HG03354 (cell line): ENCODE measurements around the gene SART1.
A peak's percentile ranks its signal among the peaks of the same experiment; 100 is the strongest.
"Not testable (repeated sequence)": the region's sequence is repeated elsewhere in the genome, so short reads cannot be mapped to it uniquely, and the experiment has no call there.

Experiments
- ATAC-seq: cut with Tn5 transposase; IDR thresholded peaks from one replicate; pipeline ENCODE4 v1.9.1; 2021; ENCODE audit warnings: mild to moderate bottlenecking; ENCODE audit not compliant: unreplicated experiment, poor library complexity, severe bottlenecking

Gene SART1

GRCh38 chr11:66011785-66012303, 50.3 kb downstream of the SART1 start, which contains the start of gene CST6:
Gene CST6 (plus strand): TSS chr11:66012008. CDS start chr11:66012045, 37 bp downstream.
- ATAC-seq, result no peak

DNA sequence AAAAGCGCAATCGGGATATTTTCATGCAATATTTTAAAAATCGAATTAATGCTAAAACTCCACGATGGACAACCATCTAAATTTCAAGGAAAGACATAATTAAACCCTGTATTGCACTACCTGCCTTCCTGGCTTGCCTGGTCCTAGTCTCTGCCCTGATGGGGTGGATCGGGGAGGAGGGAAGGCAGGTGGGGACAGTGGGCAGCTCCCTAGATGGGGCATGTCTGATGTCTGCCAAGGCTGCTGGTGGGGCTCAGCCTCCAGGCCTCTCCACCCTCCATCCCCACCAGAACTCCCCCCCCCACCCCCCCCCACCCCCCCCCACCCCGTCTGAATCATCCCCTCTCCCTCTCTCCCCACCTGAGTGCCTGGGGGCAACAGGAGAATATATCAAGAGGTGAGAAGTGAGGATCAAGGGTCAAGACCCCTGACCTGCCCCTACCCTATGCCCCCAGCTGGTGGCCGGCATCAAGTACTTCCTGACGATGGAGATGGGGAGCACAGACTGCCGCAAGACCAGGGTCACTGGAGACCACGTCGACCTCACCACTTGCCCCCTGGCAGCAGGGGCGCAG, 50.9 kb downstream of the SART1 start:
- no peak for ATAC-seq

DNA sequence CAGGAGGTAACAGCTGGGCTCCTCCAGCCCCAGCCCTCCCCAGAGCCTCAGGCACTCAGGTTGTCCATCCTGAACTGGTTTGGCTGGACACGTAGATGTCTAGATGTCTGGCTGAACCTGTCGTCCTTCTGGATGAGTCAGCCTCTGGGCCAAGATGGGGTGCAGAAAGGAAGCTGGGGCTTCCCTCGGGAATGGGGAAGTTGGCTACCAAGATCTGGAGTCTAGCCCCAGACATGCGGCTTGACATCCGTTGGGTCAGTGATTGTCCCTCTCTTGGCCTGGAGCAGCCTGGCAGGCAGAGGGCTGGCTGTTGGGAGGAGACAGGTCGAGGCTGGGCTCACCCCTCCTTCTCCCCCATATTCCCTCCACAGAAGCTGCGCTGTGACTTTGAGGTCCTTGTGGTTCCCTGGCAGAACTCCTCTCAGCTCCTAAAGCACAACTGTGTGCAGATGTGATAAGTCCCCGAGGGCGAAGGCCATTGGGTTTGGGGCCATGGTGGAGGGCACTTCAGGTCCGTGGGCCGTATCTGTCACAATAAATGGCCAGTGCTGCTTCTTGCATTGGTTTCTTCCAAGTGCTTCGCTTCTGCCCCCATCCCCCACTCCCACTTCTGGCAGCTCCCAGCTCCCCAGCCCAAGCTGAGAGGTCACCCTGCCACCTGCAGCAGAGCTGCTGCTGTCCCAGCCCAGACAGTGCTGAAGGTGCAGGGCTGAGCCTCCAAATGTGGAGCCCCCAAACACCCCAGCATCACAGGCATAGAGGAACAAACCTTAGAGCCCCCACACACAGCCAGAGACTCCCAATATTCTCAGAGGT, 51.6 kb downstream of the SART1 start:
- ATAC-seq, result no peak

GRCh38 chr11:66013762-66014100, 52.2 kb downstream of the SART1 start:
- no peak for ATAC-seq

GRCh38 chr11:66014804-66015453, 53.4 kb downstream of the SART1 start:
- no peak for ATAC-seq

DNA sequence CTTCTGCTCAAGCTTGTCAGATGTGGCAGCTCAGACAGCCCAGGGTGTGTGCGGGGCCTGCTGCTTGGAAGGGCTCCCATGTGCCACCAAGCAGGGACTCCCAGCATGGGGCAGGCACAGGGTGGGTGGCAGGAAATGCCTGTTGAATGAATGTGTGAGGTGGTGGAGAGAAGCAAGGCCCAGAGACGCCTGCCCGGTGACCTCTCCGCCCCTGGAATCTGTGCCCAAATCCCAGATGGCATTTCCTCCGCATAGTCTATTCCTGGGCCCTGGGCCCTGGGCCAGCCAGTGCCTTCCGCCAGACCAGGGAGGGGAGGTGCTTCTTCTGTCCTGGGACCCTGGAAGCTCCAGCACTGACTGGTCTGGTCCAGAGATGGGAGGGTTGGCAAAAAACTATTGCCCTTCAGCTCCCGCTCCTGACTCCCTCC, 53.9 kb downstream of the SART1 start:
- no peak for ATAC-seq

GRCh38 chr11:66015936-66016792, 54.6 kb downstream of the SART1 start:
- no peak for ATAC-seq

GRCh38 chr11:66016793-66017177, 55.3 kb downstream of the SART1 start:
- no peak for ATAC-seq

- no peak for ATAC-seq
These were observed 55.8 kb downstream of the SART1 start for GRCh38 chr11:66017321-66017720.

GRCh38 chr11:66020212-66020611, 58.7 kb downstream of the SART1 start:
- no peak for ATAC-seq

DNA sequence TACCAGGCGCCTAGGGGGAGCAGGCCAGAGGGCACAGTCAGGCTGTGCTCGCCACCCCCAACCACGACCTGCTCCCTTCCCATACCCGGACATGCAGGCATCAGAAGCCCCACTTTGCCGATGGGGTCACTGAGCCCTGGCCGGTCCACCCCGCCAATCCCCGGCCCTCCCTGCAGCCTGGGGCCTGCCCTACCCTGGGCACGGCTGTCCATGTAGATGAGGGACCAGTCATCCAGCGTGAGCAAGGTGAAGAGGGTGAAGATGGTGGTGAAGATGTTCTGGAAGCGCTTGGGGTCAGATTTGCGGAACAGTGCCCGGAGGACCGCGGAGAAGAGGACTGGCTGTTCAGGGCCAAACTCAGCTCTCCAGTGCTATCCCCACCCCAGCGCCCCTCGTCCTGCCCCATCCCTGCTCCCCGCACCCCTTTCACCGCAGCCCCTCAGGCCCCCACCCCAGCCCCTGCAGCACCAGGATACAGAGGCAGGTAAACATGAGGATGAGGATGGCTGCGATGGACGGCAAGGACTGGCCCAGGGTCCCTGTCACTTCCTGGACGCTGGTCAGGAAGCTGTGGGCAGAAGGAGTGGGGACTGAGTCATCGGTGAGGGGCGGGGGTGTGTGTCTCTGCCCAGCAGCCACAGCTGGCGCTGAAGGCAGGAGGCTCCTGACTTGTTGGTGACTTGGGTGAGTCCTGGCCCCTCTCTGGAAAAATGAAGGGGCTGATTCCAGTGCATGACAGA, 59.3 kb downstream of the SART1 start:
- no peak for ATAC-seq

- ATAC-seq, result peak; percentile 51
These were observed 61.1 kb downstream of the SART1 start for GRCh38 chr11:66022401-66023185.

- ATAC-seq, result not testable (repeated sequence)
These were observed 61.6 kb downstream of the SART1 start for GRCh38 chr11:66023186-66023440.

DNA sequence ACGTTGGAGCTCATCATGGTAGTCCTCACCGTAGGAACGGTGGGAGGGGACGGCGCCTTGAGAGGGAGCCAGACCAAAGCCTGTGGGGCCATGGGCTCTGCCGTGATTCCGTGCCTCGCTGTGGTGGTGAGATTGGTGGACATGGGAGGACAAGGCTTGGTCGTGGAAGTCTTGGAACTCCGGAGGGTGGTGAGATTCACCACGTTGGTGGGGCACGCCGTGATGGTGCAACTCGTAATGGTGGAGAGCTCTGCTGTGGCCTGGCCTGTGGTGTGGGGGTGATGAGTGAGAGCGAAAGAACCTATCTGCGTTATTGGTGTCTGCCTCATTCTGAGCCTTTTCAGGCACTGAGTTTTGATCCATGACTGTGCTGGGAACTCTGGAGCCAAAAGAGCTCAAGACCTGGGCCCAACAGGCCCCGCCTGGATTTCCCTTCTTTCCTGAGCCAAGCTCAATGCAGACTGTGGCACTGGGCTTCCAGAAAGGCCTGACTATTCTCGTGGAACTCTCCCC, 64.5 kb downstream of the SART1 start, which contains the start of gene CATSPER1:
Gene CATSPER1 (minus strand): TSS at position 463 of the 513 bp plus-strand sequence. CDS start 100 bp downstream, at position 363.
- ATAC-seq, result no peak
